ENCODE data around the gene RBMS2. TPM values are rescaled to one million over a fixed set of nuclear protein-coding genes. Genes with fewer than 3 reads are reported as not detected.
"Not testable (repeated sequence)": the region's sequence is repeated elsewhere in the genome, so short reads cannot be mapped to it uniquely, and the experiment has no call there.

Gene RBMS2
- total and polyA plus RNA-seq, 2 donors (not counting 1 experiment from before 2014, with no cell fraction given): 0.81 to 7.6 TPM

GRCh38 chr12:56494481-56494880, 27.1 kb upstream of the RBMS2 start:
- H3K36me3 ChIP-seq (replicated peaks in 1 of 2; ENCODE audit: control extremely low read depth in 1 of 2, control insufficient read depth in 1 of 2, extremely low read depth in 1 of 2, insufficient read depth in 2 of 2, low read length in 1 of 2); ATAC-seq (ENCODE audit: low read depth); H3K27ac Mint-ChIP-seq; H3K9ac ChIP-seq (ENCODE audit: low read length); DNase-seq; intact Hi-C loops (cut with micrococcal nuclease); H3K4me2 ChIP-seq (replicated peaks; ENCODE audit: low read depth, low read length, poor library complexity, severe bottlenecking); H3K27ac ChIP-seq (ENCODE audit: low read length in 2 of 2); H3K27me3 ChIP-seq (replicated peaks in 1 of 4; ENCODE audit: control extremely low read depth in 1 of 4, control insufficient read depth in 3 of 4, insufficient read depth in 4 of 4, low read length in 3 of 4); H3K4me3 ChIP-seq (ENCODE audit: control extremely low read depth in 1 of 5, extremely low read depth in 1 of 5, insufficient read depth in 1 of 5, low read depth in 2 of 5, low read length in 4 of 5); H3K4me1 Mint-ChIP-seq; H3K4me3 Mint-ChIP-seq; CTCF ChIA-PET; H2AFZ ChIP-seq (ENCODE audit: insufficient read depth, low read depth, low read length, poor library complexity, severe bottlenecking); H4K20me1 ChIP-seq (ENCODE audit: control insufficient read depth, insufficient read depth, low read length, poor library complexity, severe bottlenecking); H3K4me1 ChIP-seq (ENCODE audit: control insufficient read depth in 2 of 2, insufficient read depth in 2 of 2, low read length in 2 of 2); H3K9me3 Mint-ChIP-seq (ENCODE audit: insufficient read depth); H3K79me2 ChIP-seq (ENCODE audit: control insufficient read depth, insufficient read depth, low read length): not testable (repeated sequence)
- POLR2A ChIA-PET: interaction anchor here (0.7 kb wide), 1 partner anchor 25 kb away, joined by 3 read pairs; no protein-coding TSS in a partner anchor
- H3K9me3 ChIP-seq (ENCODE audit: control extremely low read depth in 1 of 3, control insufficient read depth in 2 of 3, insufficient read depth in 1 of 3, low read length in 2 of 3): peaks cover 0 to 12% (median 0%) of the 10 kb centered on the region in 3 donors
- 97% methylated on average over 27 of the region's 27 CpGs for WGBS (ENCODE audit: insufficient coverage)
- peaks cover 12% of the 10 kb centered on the region for H3K27me3 Mint-ChIP-seq

- H3K4me1 ChIP-seq (ENCODE audit: control insufficient read depth in 2 of 2, insufficient read depth in 2 of 2, low read length in 2 of 2); H3K4me1 Mint-ChIP-seq; intact Hi-C loops (cut with micrococcal nuclease); H3K27ac ChIP-seq (ENCODE audit: low read length in 2 of 2); H3K27me3 ChIP-seq (replicated peaks in 1 of 4; ENCODE audit: control extremely low read depth in 1 of 4, control insufficient read depth in 3 of 4, insufficient read depth in 4 of 4, low read length in 3 of 4); H4K20me1 ChIP-seq (ENCODE audit: control insufficient read depth, insufficient read depth, low read length, poor library complexity, severe bottlenecking); H3K9ac ChIP-seq (ENCODE audit: low read length); H3K79me2 ChIP-seq (ENCODE audit: control insufficient read depth, insufficient read depth, low read length); H3K27ac Mint-ChIP-seq; ATAC-seq (ENCODE audit: low read depth); H3K27me3 Mint-ChIP-seq; H3K36me3 ChIP-seq (replicated peaks in 1 of 2; ENCODE audit: control extremely low read depth in 1 of 2, control insufficient read depth in 1 of 2, extremely low read depth in 1 of 2, insufficient read depth in 2 of 2, low read length in 1 of 2); H3K9me3 Mint-ChIP-seq (ENCODE audit: insufficient read depth); POLR2A ChIA-PET: not testable (repeated sequence)
- H3K9me3 ChIP-seq (ENCODE audit: control extremely low read depth in 1 of 3, control insufficient read depth in 2 of 3, insufficient read depth in 1 of 3, low read length in 2 of 3): peaks cover 0 to 12% (median 0%) of the 10 kb centered on the region in 3 donors
- peak overlapping the region in 1 of 5 experiments; percentile 21 for H3K4me3 ChIP-seq (ENCODE audit: control extremely low read depth in 1 of 5, extremely low read depth in 1 of 5, insufficient read depth in 1 of 5, low read depth in 2 of 5, low read length in 4 of 5)
- CTCF ChIA-PET: interaction anchor here (0.6 to 1.4 kb wide), 4 partner anchors 23 to 509 kb away, joined by 3 to 4 read pairs (median 3); no protein-coding TSS in a partner anchor
- TF ChIP-seq CTCF (IDR thresholded peaks at IDR 0.05): peak; percentile 56
- peak overlapping the region; percentile 62 for H2AFZ ChIP-seq (ENCODE audit: insufficient read depth, low read depth, low read length, poor library complexity, severe bottlenecking)
- peak overlapping the region; percentile 42 for H3K4me2 ChIP-seq (replicated peaks; ENCODE audit: low read depth, low read length, poor library complexity, severe bottlenecking)
- WGBS (ENCODE audit: insufficient coverage): 3% methylated on average over 6 of the region's 17 CpGs
- peak; percentile 61 for DNase-seq
- H3K4me3 Mint-ChIP-seq: peak overlapping the region; percentile 75
These were observed 24.9 kb upstream of the RBMS2 start for GRCh38 chr12:56496704-56497103.

- H3K9me3 Mint-ChIP-seq (ENCODE audit: insufficient read depth); DNase-seq; POLR2A ChIA-PET; H3K27me3 ChIP-seq (replicated peaks in 1 of 4; ENCODE audit: control extremely low read depth in 1 of 4, control insufficient read depth in 3 of 4, insufficient read depth in 4 of 4, low read length in 3 of 4); H3K4me2 ChIP-seq (replicated peaks; ENCODE audit: low read depth, low read length, poor library complexity, severe bottlenecking); H3K27ac Mint-ChIP-seq; intact Hi-C loops (cut with micrococcal nuclease); H3K79me2 ChIP-seq (ENCODE audit: control insufficient read depth, insufficient read depth, low read length); H4K20me1 ChIP-seq (ENCODE audit: control insufficient read depth, insufficient read depth, low read length, poor library complexity, severe bottlenecking); ATAC-seq (ENCODE audit: low read depth); H3K27ac ChIP-seq (ENCODE audit: low read length in 2 of 2); H3K4me1 Mint-ChIP-seq; H3K4me3 Mint-ChIP-seq; H3K4me3 ChIP-seq (ENCODE audit: control extremely low read depth in 1 of 5, extremely low read depth in 1 of 5, insufficient read depth in 1 of 5, low read depth in 2 of 5, low read length in 4 of 5); H2AFZ ChIP-seq (ENCODE audit: insufficient read depth, low read depth, low read length, poor library complexity, severe bottlenecking); H3K9ac ChIP-seq (ENCODE audit: low read length); H3K4me1 ChIP-seq (ENCODE audit: control insufficient read depth in 2 of 2, insufficient read depth in 2 of 2, low read length in 2 of 2); H3K36me3 ChIP-seq (replicated peaks in 1 of 2; ENCODE audit: control extremely low read depth in 1 of 2, control insufficient read depth in 1 of 2, extremely low read depth in 1 of 2, insufficient read depth in 2 of 2, low read length in 1 of 2); H3K27me3 Mint-ChIP-seq: not testable (repeated sequence)
- H3K9me3 ChIP-seq (ENCODE audit: control extremely low read depth in 1 of 3, control insufficient read depth in 2 of 3, insufficient read depth in 1 of 3, low read length in 2 of 3): peaks cover 0 to 12% (median 0%) of the 10 kb centered on the region in 3 donors
- WGBS (ENCODE audit: insufficient coverage): 97% methylated on average over 6 of the region's 14 CpGs
- CTCF ChIA-PET: interaction anchor here (0.6 to 0.7 kb wide), 2 partner anchors 10 to 32 kb away, joined by 3 read pairs; partner anchors contain the start of gene GLS2
These were observed 23.3 kb upstream of the RBMS2 start for GRCh38 chr12:56498126-56498902.
